ENCODE measurements around the gene VAMP5. TPM values are rescaled to one million over a fixed set of nuclear protein-coding genes. Genes with fewer than 3 reads are reported as not detected.

The VAMP5 gene, protein sequence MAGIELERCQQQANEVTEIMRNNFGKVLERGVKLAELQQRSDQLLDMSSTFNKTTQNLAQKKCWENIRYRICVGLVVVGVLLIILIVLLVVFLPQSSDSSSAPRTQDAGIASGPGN
- polyA plus RNA-seq (2013, experiment 1 of 2): 15.9 TPM
- 14.8 TPM for polyA plus RNA-seq (2013, experiment 2 of 2)

DNA sequence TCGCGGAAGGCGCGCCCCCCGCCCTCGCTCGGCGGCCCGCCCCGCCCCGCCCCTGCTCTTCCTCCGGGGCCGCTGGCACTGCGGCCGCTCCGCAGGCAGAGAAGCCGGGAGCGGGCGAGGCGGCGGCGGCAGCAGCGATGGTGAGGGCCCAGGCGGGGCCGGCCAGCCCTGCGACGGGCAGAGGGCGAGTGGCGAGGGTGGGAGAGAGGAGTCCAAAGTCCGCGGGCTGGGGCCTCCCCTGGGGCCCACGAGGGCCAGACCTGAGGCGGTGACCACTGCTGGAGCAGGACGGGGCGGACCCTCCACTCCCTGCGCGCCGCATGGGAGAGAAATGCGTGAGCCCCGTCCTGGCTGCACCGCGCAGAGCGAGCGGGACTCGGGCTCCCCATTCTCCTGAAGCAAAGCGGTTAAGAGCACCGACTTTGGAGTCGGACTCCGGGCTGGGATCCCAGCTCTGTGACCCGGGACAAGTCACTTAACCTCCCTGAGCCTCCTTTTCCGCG, at the start of gene VAMP5:
TSS of gene VAMP5 (plus strand) at position 78 of the 503 bp plus-strand sequence. CDS start at position 138, 60 bp downstream.
- Histone ChIP-seq H3K4ac (ENCODE audit: low read depth, low read length) (peak within 1 kb of the TSS; percentile 7), H3K18ac (ENCODE audit: low read length) (peak within 1 kb of the TSS; percentile 82), H3K4me1 (ENCODE audit: control insufficient read depth, low read depth, low read length) (peaks cover 13% of the 10 kb centered on the region), H3K27ac (ENCODE audit: low read depth, low read length) (peak within 1 kb of the TSS; percentile 66), H2BK120ac (ENCODE audit: low read depth, low read length) (peak within 1 kb of the TSS; percentile 1), H2AK5ac (ENCODE audit: low read length) (peak within 1 kb of the TSS; percentile 6), H2BK15ac (replicated peaks; ENCODE audit: low read depth) (no peak within 1 kb of the TSS), H3K56ac (ENCODE audit: low read length) (peak within 1 kb of the TSS; percentile 80), H3K4me3 (ENCODE audit: low read length) (no peak within 1 kb of the TSS), H3K4me2 (ENCODE audit: low read length) (peak within 1 kb of the TSS; percentile 35), H3K36me3 (ENCODE audit: control insufficient read depth, insufficient read depth, low read length) (no peaks in the 10 kb centered on the region), H3K9ac (ENCODE audit: low read length) (peak within 1 kb of the TSS; percentile 61), H3K27me3 (ENCODE audit: insufficient read depth, low read length, poor library complexity) (no peaks in the 10 kb centered on the region), H4K8ac (ENCODE audit: low read depth, low read length) (no peak within 1 kb of the TSS), H3K79me2 (ENCODE audit: control insufficient read depth, insufficient read depth, low read length) (peaks cover 5% of the 10 kb centered on the region), H2BK5ac (ENCODE audit: low read length) (no peak within 1 kb of the TSS), H4K5ac (ENCODE audit: low read length) (no peak within 1 kb of the TSS), H3K79me1 (ENCODE audit: low read length) (peaks cover 9% of the 10 kb centered on the region), H3K23ac (ENCODE audit: low read length) (peak within 1 kb of the TSS; percentile 83)
- no CpG with 5 or more reads among the region's 52 CpGs for WGBS (ENCODE audit: extremely low coverage, insufficient coverage, low lambda C conversion rate)
- DNase-seq: no peak

DNA sequence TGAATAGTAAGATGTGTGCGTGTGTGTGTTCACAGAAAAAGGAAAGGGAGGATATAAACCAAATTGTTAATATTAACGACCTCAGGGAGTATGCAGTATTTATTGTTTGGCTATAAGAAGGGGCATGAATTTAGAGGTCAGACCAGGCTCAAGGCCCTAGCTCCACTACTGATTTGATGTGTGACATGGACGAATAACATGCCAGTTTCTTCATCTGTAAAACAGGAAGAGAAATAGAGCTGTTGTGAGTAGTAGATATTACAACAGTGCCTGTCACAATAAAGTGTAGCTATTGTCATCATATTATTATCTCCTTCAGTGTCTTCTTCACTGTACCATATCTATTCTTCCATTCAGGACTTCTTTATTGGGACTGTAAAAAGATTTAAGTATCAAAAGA, 49.4 kb upstream of the VAMP5 start:
- Histone ChIP-seq H3K56ac (ENCODE audit: low read length) (no peak overlapping the region), H3K18ac (ENCODE audit: low read length) (no peak overlapping the region), H3K27me3 (ENCODE audit: insufficient read depth, low read length, poor library complexity) (no peaks in the 10 kb centered on the region), H3K4me1 (ENCODE audit: control insufficient read depth, low read depth, low read length) (no peaks in the 10 kb centered on the region), H4K5ac (ENCODE audit: low read length) (no peak overlapping the region), H3K79me1 (ENCODE audit: low read length) (no peaks in the 10 kb centered on the region), H3K36me3 (ENCODE audit: control insufficient read depth, insufficient read depth, low read length) (no peaks in the 10 kb centered on the region), H3K79me2 (ENCODE audit: control insufficient read depth, insufficient read depth, low read length) (peaks cover 10% of the 10 kb centered on the region), H2AK5ac (ENCODE audit: low read length) (no peak overlapping the region), H2BK5ac (ENCODE audit: low read length) (no peak overlapping the region), H2BK120ac (ENCODE audit: low read depth, low read length) (no peak overlapping the region), H3K4me2 (ENCODE audit: low read length) (no peak overlapping the region), H3K23ac (ENCODE audit: low read length) (no peak overlapping the region), H3K27ac (ENCODE audit: low read depth, low read length) (no peak overlapping the region), H3K4ac (ENCODE audit: low read depth, low read length) (no peak overlapping the region), H3K9ac (ENCODE audit: low read length) (no peak overlapping the region), H3K4me3 (ENCODE audit: low read length) (no peak overlapping the region), H2BK15ac (replicated peaks; ENCODE audit: low read depth) (no peak overlapping the region), H4K8ac (ENCODE audit: low read depth, low read length) (no peak overlapping the region)
- no CpG with 5 or more reads among the region's 3 CpGs for WGBS (ENCODE audit: extremely low coverage, insufficient coverage, low lambda C conversion rate)
- DNase-seq: no peak

DNA sequence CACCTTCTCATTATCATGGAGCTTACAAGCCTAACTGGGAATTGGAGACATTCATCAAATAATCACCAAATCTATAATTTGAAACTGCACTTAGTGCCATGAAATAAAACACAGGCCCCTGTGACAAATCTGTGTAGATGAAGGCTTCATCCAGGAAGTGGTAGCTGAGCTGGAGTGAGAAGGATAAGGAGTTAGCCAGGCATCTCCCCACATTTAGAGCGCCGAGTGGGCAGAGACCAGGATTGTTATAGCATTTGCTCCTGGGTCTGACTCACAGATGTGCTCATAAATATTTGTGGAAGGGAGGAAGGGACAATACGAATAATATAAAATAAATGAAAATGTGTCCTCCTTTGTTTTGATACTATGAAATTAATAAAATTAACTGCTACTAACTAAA, 47.8 kb upstream of the VAMP5 start:
- Histone ChIP-seq H2AK5ac (ENCODE audit: low read length) (no peak overlapping the region), H3K79me1 (ENCODE audit: low read length) (no peaks in the 10 kb centered on the region), H3K4me3 (ENCODE audit: low read length) (no peak overlapping the region), H3K4ac (ENCODE audit: low read depth, low read length) (no peak overlapping the region), H3K4me1 (ENCODE audit: control insufficient read depth, low read depth, low read length) (no peaks in the 10 kb centered on the region), H3K18ac (ENCODE audit: low read length) (no peak overlapping the region), H3K4me2 (ENCODE audit: low read length) (no peak overlapping the region), H3K23ac (ENCODE audit: low read length) (no peak overlapping the region), H4K8ac (ENCODE audit: low read depth, low read length) (no peak overlapping the region), H3K27ac (ENCODE audit: low read depth, low read length) (no peak overlapping the region), H3K36me3 (ENCODE audit: control insufficient read depth, insufficient read depth, low read length) (peaks cover under 1% of the 10 kb centered on the region), H3K56ac (ENCODE audit: low read length) (no peak overlapping the region), H3K9ac (ENCODE audit: low read length) (no peak overlapping the region), H4K5ac (ENCODE audit: low read length) (no peak overlapping the region), H2BK5ac (ENCODE audit: low read length) (no peak overlapping the region), H3K27me3 (ENCODE audit: insufficient read depth, low read length, poor library complexity) (no peaks in the 10 kb centered on the region), H3K79me2 (ENCODE audit: control insufficient read depth, insufficient read depth, low read length) (peaks cover 26% of the 10 kb centered on the region), H2BK120ac (ENCODE audit: low read depth, low read length) (no peak overlapping the region), H2BK15ac (replicated peaks; ENCODE audit: low read depth) (no peak overlapping the region)
- WGBS (ENCODE audit: extremely low coverage, insufficient coverage, low lambda C conversion rate): no CpG with 5 or more reads among the region's 3 CpGs
- DNase-seq: no peak

DNA sequence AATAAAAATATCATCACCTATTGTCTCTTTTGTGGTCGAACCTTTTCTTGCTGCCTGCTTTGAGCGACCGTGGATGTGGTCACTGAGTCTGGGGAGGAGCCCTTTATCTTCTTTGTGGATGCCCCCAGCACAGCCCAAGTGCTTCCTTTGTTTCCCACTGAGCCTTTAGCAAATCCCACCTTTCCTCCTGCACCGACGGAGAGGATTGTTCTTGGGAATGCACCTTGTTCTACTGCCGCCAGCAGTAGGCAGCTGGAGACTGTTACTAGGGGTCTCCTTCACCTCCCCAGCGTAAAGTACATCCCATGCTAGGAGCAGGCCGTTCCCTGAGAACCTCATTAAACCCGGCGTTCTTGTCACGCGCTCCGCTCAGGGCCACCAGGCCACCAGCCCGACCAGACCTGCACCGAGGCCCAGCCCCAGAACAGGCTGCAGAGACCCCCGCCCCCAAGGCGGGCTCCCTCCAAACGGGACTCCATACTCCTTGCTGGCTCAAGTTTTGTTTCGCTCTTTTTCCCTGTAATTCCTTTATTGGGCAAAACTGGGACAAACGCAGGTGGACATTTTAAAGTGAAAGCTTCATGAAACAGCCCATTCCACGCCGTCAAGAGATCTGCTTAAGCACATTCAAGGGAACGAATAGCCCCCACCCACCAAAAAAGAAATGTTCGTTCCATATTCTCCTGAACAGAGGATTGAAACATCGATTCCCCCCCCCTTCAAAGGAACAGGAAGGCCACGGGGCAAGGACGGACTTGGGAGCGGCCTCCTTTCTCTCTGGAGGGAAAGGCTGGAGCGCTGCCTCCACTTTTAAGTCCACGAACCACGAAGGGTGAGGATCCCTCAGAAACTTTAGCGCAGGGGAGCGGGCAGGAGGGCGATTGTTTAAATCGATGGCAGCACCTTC, 46.4 kb upstream of the VAMP5 start:
- Histone ChIP-seq H2BK5ac (ENCODE audit: low read length) (peak overlapping the region; percentile 89), H3K18ac (ENCODE audit: low read length) (peak overlapping the region; percentile 96), H4K8ac (ENCODE audit: low read depth, low read length) (peak overlapping the region; percentile 57), H2BK120ac (ENCODE audit: low read depth, low read length) (peak overlapping the region; percentile 52), H3K56ac (ENCODE audit: low read length) (peak overlapping the region; percentile 98), H4K5ac (ENCODE audit: low read length) (peak overlapping the region; percentile 68), H3K27ac (ENCODE audit: low read depth, low read length) (peak overlapping the region; percentile 99), H3K4ac (ENCODE audit: low read depth, low read length) (peak overlapping the region; percentile 99), H3K9ac (ENCODE audit: low read length) (peak overlapping the region; percentile 98), H3K27me3 (ENCODE audit: insufficient read depth, low read length, poor library complexity) (no peaks in the 10 kb centered on the region), H3K4me1 (ENCODE audit: control insufficient read depth, low read depth, low read length) (no peaks in the 10 kb centered on the region), H3K4me3 (ENCODE audit: low read length) (peak overlapping the region; percentile 68), H3K36me3 (ENCODE audit: control insufficient read depth, insufficient read depth, low read length) (peaks cover 10% of the 10 kb centered on the region), H3K79me1 (ENCODE audit: low read length) (peaks cover 6% of the 10 kb centered on the region), H3K79me2 (ENCODE audit: control insufficient read depth, insufficient read depth, low read length) (peaks cover 36% of the 10 kb centered on the region), H3K23ac (ENCODE audit: low read length) (peak overlapping the region; percentile 92), H3K4me2 (ENCODE audit: low read length) (peak overlapping the region; percentile 90), H2AK5ac (ENCODE audit: low read length) (peak overlapping the region; percentile 87), H2BK15ac (replicated peaks; ENCODE audit: low read depth) (no peak overlapping the region)
- WGBS (ENCODE audit: extremely low coverage, insufficient coverage, low lambda C conversion rate): no CpG with 5 or more reads among the region's 35 CpGs
- peak; percentile 92 for DNase-seq

DNA sequence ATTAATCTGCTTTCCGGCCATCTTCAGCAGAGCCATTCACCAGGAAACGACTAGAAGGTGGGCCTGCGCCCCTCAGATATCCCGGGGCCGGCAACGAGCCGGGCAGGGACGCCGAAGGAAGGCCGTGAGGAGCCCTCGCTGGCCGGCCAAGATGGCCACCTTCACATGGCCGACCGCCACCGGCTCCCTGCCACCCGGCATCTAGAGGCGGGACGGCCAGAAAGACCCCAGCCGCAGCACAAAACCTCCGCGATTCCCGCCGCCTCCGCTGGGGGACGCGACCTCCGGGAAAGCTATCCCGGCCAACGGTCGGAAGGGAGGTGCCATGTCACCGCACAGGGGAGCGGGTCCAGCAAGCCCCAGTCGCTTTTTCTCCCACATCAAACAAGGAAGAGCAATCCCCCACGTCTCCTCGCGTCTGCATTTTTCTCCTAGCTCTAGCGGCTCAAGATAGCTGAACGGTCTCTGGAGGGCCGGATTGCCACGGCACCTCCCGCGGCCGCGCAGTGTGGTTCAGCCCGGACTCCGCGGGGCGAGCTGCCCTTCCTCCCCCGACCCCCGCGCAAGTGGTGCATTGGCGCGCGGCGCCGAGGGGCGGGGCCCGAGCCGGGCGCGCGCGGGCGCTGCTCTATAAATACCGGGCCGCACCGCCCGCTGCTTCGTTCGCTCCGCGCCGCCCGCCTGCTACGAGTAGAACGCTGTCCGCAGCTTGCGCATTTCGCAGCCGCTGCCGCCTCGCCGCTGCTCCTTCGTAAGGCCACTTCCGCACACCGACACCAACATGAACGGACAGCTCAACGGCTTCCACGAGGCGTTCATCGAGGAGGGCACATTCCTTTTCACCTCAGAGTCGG, 45.5 kb upstream of the VAMP5 start, which contains the start of gene MAT2A:
TSS of gene MAT2A (plus strand) at position 662 of the 854 bp plus-strand sequence. CDS start at position 782, 120 bp downstream.
- H3K23ac ChIP-seq (ENCODE audit: low read length): peak within 1 kb of the TSS; percentile 97
- no peaks in the 10 kb centered on the region for H3K27me3 ChIP-seq (ENCODE audit: insufficient read depth, low read length, poor library complexity)
- H3K4me1 ChIP-seq (ENCODE audit: control insufficient read depth, low read depth, low read length): no peaks in the 10 kb centered on the region
- peak within 1 kb of the TSS; percentile 97 for H2AK5ac ChIP-seq (ENCODE audit: low read length)
- peak within 1 kb of the TSS; percentile 90 for H3K4me2 ChIP-seq (ENCODE audit: low read length)
- DNase-seq: peak; percentile 97
- peak within 1 kb of the TSS; percentile 57 for H4K8ac ChIP-seq (ENCODE audit: low read depth, low read length)
- peak within 1 kb of the TSS; percentile 99 for H3K4me3 ChIP-seq (ENCODE audit: low read length)
- peak within 1 kb of the TSS; percentile 100 for H3K9ac ChIP-seq (ENCODE audit: low read length)
- peaks cover 36% of the 10 kb centered on the region for H3K79me2 ChIP-seq (ENCODE audit: control insufficient read depth, insufficient read depth, low read length)
- H3K79me1 ChIP-seq (ENCODE audit: low read length): peaks cover 6% of the 10 kb centered on the region
- H2BK15ac ChIP-seq (replicated peaks; ENCODE audit: low read depth): no peak within 1 kb of the TSS
- H3K56ac ChIP-seq (ENCODE audit: low read length): peak within 1 kb of the TSS; percentile 100
- WGBS (ENCODE audit: extremely low coverage, insufficient coverage, low lambda C conversion rate): no CpG with 5 or more reads among the region's 92 CpGs
- peak within 1 kb of the TSS; percentile 99 for H3K4ac ChIP-seq (ENCODE audit: low read depth, low read length)
- peak within 1 kb of the TSS; percentile 68 for H4K5ac ChIP-seq (ENCODE audit: low read length)
- peaks cover 11% of the 10 kb centered on the region for H3K36me3 ChIP-seq (ENCODE audit: control insufficient read depth, insufficient read depth, low read length)
- H3K27ac ChIP-seq (ENCODE audit: low read depth, low read length): peak within 1 kb of the TSS; percentile 99
- H2BK5ac ChIP-seq (ENCODE audit: low read length): peak within 1 kb of the TSS; percentile 97
- H2BK120ac ChIP-seq (ENCODE audit: low read depth, low read length): peak within 1 kb of the TSS; percentile 52
- peak within 1 kb of the TSS; percentile 96 for H3K18ac ChIP-seq (ENCODE audit: low read length)

Data from mesendoderm (in vitro differentiated cells).